MCF 10A (cell line): Measurements from ENCODE around the gene TMEM107. TPM values are rescaled to one million over a fixed set of nuclear protein-coding genes. Genes with fewer than 3 reads are reported as not detected.

Experiments used
- BruUV-seq: library from RNA; stranded (reverse); fragments of 400-500 nt; replicated peaks from 2 replicates; lab custom pipeline; 2021; lab: Mats Ljungman, UMichigan
- CTCF ChIA-PET: fragments of 300-600 bp; sonication (Branson Sonifier 250); formaldehyde crosslinking; extraction: SDS; loops from one replicate; lab custom pipeline; 2021; ENCODE audit warnings: antibody characterized with exemption, inconsistent platforms; lab: Yijun Ruan, JAX
- POLR2A ChIA-PET: fragments of 300-600, 350-650 bp; sonication (Branson Sonifier 250); formaldehyde crosslinking; extraction: SDS; loops from one replicate; lab custom pipeline; 2020; ENCODE audit warnings: antibody characterized with exemption, inconsistent platforms; lab: Yijun Ruan, JAX
- DNase-seq: peaks from one replicate; pipeline ENCODE4 v3.0.0-alpha.2; 2018; ENCODE audit not compliant: unreplicated experiment
- H3K27ac Mint-ChIP-seq: one replicate; pipeline ENCODE4 v1.8.0; 2022; ENCODE audit warnings: mild to moderate bottlenecking, low read depth, mixed read lengths; ENCODE audit not compliant: unreplicated experiment
- H3K27me3 Mint-ChIP-seq: one replicate; pipeline ENCODE4 v1.8.0; 2022; ENCODE audit warnings: mixed read lengths; ENCODE audit not compliant: insufficient read depth, unreplicated experiment
- H3K36me3 Mint-ChIP-seq: one replicate; pipeline ENCODE4 v1.8.0; 2022; ENCODE audit warnings: mild to moderate bottlenecking, moderate library complexity, mixed read lengths; ENCODE audit not compliant: insufficient read depth, unreplicated experiment
- H3K4me1 Mint-ChIP-seq: one replicate; pipeline ENCODE4 v1.8.0; 2022; ENCODE audit warnings: mixed read lengths; ENCODE audit not compliant: insufficient read depth, unreplicated experiment
- H3K4me3 Mint-ChIP-seq: one replicate; pipeline ENCODE4 v1.8.0; 2022; ENCODE audit warnings: mild to moderate bottlenecking, moderate library complexity, mixed read lengths; ENCODE audit not compliant: unreplicated experiment
- H3K9me3 Mint-ChIP-seq: one replicate; pipeline ENCODE4 v1.8.0; 2022; ENCODE audit warnings: mixed read lengths; ENCODE audit not compliant: unreplicated experiment
- CTCF ChIP-seq: fragments of 200-600 bp; IDR thresholded peaks from one replicate; pipeline ENCODE4 v1.8.0; 2022; ENCODE audit warnings: antibody characterized with exemption, mild to moderate bottlenecking; ENCODE audit not compliant: unreplicated experiment
- intact Hi-C: fragments of 100-400 bp; cut with micrococcal nuclease; formaldehyde crosslinking; loops from 2 replicates; pipeline ENCODE4 v1.14.1; 2022
- total RNA-seq: library from RNA; stranded (reverse); gene quantifications from 2 replicates; pipeline ENCODE4 v1.2.3, GENCODE V29; 2022

The TMEM107 gene
- total RNA-seq, 1 experiment from 2014 or later: 8.4 TPM

GRCh38 chr17:8141741-8142140 lies 34.4 kb downstream of the TMEM107 start:
- H3K4me1 Mint-ChIP-seq: peaks cover 12% of the 10 kb centered on the region
- ChIA-PET CTCF (interaction anchor here (5.9 kb wide), 1 partner anchor 15 kb away, joined by 59 read pairs; no protein-coding TSS in a partner anchor), POLR2A (interaction anchor here (0.5 to 19.5 kb wide), 3 partner anchors 12 to 63 kb away, joined by 3 to 429 read pairs (median 3); partner anchors contain the start of gene PER1)
- no peak for DNase-seq
- BruUV-seq: no TSS peak
- peak overlapping the region; percentile 46 for H3K27ac Mint-ChIP-seq
- no peaks in the 10 kb centered on the region for H3K9me3 Mint-ChIP-seq
- H3K36me3 Mint-ChIP-seq: no peaks in the 10 kb centered on the region
- no peak for TF ChIP-seq CTCF
- H3K27me3 Mint-ChIP-seq: no peaks in the 10 kb centered on the region
- no peak overlapping the region for H3K4me3 Mint-ChIP-seq
- intact Hi-C loops: no loop called here

DNA sequence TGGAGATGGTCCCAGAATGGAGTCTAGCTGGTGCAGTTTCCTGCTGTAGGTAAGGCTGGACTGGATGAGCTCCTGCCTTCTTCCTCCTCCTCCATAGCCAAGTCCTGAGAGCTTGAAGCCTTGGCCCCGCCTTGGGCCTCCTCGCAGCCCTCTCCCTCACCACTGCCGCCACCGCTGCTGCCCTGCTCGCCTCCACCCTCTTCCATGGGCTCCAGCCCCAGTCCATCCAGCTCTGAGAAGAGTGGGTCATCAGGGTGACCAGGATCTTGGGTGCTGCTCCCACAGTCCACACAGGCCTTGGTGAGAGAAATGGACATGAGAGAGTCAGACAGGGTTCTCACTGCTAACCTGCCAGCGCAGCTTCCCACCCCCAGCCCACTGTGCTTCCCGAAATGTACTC lies 35.1 kb downstream of the TMEM107 start:
- TF ChIP-seq CTCF: no peak
- peak overlapping the region; percentile 46 for H3K27ac Mint-ChIP-seq
- peaks cover 11% of the 10 kb centered on the region for H3K4me1 Mint-ChIP-seq
- H3K27me3 Mint-ChIP-seq: no peaks in the 10 kb centered on the region
- no peak overlapping the region for H3K4me3 Mint-ChIP-seq
- CTCF ChIA-PET: interaction anchor here (0.6 to 5.9 kb wide), 3 partner anchors 16 to 21 kb away, joined by 3 to 59 read pairs (median 15); partner anchors contain the start of gene HES7
- H3K9me3 Mint-ChIP-seq: no peaks in the 10 kb centered on the region
- no TSS peak for BruUV-seq
- no peak for DNase-seq
- no peaks in the 10 kb centered on the region for H3K36me3 Mint-ChIP-seq
- POLR2A ChIA-PET: interaction anchor here (1.2 to 19.5 kb wide), 4 partner anchors 13 to 32 kb away, joined by 3 to 429 read pairs (median 29); partner anchors contain the start of genes ALOXE3 and PER1
- intact Hi-C loops: no loop called here

DNA sequence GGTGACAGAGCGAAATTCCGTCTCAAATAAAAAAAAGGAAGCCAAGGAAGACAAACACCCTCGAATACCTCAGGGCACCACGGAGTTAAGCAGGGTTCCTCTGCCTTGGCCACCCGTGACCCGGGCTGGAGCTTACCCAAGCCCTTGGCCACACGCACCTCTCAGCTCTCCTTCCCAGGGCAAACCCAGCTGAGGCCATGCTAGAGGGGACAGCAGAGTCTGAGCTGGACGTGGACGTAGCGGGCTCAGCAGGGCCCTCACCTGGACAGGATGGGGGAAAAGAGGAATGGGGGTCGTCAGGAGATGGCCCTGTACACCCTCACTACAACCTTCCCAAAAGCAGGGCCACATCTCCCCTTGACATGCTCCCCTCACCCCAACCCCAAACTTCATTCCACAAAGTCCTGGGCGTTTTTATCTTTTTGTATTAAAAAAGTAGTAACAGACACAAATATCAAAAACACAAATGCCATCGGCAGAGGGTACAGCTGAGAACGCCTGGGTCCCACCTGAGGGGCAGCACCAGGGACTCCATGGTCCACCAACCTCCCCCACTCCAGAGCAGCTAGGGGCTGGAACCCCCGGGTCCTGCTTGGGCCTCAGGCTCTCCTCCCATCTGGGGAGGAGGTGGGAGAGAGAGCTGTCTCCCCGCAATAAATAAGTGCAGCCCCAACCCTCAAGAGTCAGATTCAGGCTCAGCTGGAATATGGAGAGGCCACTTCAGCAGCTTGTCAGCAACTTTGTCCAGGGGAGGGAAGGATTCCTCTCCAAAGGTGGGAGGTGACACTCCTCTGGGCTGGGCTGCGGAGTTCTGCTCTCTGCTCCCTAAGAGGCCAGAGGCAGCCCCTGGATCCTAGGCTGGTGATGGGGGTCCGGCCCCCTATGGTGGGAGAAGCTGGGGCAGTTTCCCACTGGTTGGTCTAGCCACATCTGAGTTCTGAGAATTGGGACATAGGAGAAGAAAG lies 35.8 kb downstream of the TMEM107 start:
- H3K27me3 Mint-ChIP-seq: no peaks in the 10 kb centered on the region
- H3K36me3 Mint-ChIP-seq: no peaks in the 10 kb centered on the region
- ChIA-PET CTCF (interaction anchor here (0.6 to 5.9 kb wide), 6 partner anchors 11 to 83 kb away, joined by 3 to 59 read pairs (median 5); partner anchors contain the start of gene HES7), POLR2A (interaction anchor here (0.6 to 19.5 kb wide), 12 partner anchors 10 to 657 kb away, joined by 3 to 429 read pairs (median 8); partner anchors contain the start of genes ALOXE3, HES7 and PER1)
- peaks cover 11% of the 10 kb centered on the region for H3K4me1 Mint-ChIP-seq
- no peak overlapping the region for H3K4me3 Mint-ChIP-seq
- H3K27ac Mint-ChIP-seq: no peak overlapping the region
- no peaks in the 10 kb centered on the region for H3K9me3 Mint-ChIP-seq
- TSS peak; percentile 16 for BruUV-seq
- no peak for TF ChIP-seq CTCF
- intact Hi-C loops: no loop called here
- no peak for DNase-seq
